DMS53 (cell line): Measurements from ENCODE around the gene AGO3.

ENCODE experiments used
- DNase-seq: peaks from one replicate; lab custom pipeline; 2025; lab: John Stamatoyannopoulos, UW

The AGO3 gene

DNA sequence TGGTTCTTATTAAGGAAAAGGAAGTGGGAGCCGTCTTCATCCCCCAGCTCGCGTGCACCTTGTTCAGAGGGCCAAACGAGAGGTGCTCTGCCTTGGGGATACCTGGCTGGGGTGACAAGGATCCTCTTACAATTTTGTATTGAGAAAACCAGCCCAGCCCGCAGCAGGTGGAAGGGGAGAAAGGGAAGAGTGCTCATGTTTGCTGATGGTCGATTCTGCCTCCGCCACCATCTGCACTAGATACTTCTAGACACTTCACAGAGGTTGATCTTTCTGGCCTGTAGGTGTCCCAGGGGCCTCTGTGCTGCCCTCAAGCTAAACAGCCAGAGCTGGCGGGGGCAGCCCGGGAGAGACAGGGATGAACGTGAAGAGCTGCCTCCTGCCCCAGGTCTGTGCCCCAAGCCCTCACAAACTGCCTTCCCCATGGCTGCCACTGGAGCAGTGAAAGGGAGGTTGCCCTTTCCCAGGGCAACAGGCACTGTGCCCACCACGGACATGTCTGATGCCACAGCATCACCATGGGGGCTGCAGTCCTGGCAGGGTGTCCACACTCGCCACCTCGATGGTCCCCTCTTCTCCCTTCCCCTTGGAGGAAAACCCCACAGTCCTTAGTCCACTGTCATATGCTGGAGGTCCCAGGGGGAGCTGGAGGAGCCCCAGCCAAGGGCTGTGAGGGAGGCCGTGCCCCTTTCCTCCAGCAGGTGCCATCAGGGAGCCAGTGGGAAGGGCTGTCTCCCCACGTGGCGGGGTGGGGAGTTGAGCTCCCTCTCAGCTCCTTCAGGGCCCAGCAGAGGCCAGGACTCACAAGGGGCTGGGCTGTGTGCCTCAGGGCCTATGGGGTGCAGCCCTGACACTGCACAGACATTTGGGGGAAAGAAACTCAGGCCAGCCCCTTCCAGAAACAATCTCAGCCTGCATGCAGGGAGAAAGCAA is 165.9 kb downstream of the AGO3 start:
- peak; percentile 53 for DNase-seq

GRCh38 chr1:36097693-36098585 is 167.0 kb downstream of the AGO3 start:
- DNase-seq, result no peak

DNA sequence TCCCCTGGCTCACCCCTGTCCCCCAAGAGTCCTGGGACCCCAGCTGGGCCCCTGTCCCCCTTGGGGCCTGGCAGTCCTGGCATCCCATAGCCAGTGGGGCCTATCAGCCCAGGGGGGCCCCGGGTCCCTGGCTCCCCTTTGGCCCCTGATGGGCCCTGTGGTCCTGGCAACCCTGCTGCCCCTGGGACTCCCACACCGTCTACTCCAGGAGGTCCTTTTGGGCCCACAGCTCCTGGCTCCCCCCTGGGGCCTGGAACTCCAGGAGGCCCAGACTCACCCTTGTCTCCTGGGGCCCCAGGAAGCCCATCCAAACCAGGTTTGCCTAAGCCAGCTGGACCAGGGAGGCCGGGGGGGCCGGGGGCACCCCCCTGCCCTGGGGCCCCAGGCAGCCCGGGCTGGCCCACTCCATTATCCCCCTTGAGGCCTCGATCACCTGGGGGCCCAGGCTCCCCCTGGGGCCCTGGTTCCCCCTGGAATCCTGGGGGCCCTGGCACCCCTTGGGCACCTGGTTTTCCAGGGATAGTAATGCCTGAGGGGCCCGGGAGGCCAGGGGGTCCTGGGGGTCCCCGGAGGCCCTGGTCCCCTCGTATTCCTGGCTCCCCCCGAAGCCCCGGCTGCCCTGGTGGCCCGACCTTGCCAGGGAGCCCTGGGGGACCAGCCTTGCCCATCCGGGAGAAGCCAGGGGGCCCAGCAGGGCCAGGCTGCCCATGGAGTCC is 167.9 kb downstream of the AGO3 start:
- no peak for DNase-seq

GRCh38 chr1:36099681-36100341 is 168.9 kb downstream of the AGO3 start:
- peak; percentile 86 for DNase-seq

DNA sequence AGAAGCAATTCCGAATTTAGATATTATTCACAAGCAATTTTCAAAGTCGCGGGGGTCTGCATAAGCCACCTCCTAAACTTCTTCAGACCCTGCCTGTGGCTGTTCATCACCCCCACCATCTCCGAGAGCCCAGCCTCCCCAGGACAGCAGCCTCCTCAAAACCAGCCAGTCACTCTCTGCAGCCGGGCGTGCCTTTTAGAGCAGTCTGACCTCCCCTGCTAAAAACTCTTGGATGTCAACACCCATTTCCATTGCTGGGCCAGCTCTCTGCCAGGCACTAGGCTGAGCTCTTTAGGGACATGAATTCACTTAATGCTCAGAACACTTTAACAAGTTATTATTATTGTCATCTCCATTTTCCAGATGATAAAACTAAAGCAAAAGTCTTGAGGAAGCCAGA is 169.5 kb downstream of the AGO3 start:
- DNase-seq, result no peak

GRCh38 chr1:36101546-36101945 is 170.6 kb downstream of the AGO3 start:
- DNase-seq, result no peak

DNA sequence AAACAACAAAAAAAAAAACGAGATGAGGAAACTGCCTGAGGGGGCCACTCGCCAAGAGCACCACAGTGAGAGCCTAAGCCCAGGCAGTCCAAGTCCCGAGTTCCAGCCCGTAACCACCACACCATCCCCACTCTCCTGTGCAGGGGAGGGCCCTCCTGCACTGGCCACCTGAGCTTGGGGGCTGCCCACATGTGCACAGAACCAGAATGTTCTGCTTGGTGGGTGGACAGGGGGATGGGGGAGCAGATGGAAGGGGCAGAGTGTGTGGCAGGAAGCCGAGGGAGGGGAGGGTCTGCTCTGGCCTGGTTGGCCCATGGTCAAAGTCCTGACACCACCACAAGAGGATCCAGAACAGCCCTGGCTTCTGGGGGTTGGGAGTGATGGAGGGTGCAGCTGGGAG is 175.4 kb downstream of the AGO3 start:
- no peak for DNase-seq

DNA sequence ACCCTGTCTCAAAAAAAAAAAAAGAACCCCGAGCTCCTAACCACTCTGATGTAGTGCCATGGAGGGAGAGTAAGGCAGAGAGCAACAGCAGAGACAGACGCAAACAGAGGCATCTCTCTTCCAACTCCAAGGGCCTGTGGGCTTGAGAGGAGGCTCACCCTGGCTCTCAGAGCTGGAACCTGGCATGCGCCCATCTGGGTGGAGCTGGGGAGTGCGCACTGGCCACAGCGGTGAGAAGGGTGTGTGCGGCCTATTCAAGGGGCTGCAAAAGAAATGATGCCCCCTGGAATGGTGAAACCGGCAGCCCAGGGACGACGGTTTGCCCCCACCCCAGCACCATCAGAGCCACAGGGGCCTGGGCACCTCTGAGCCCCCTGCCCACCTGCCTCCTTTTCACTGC is 176.5 kb downstream of the AGO3 start:
- no peak for DNase-seq

GRCh38 chr1:36108314-36108713 is 177.4 kb downstream of the AGO3 start:
- DNase-seq, result peak; percentile 81

DNA sequence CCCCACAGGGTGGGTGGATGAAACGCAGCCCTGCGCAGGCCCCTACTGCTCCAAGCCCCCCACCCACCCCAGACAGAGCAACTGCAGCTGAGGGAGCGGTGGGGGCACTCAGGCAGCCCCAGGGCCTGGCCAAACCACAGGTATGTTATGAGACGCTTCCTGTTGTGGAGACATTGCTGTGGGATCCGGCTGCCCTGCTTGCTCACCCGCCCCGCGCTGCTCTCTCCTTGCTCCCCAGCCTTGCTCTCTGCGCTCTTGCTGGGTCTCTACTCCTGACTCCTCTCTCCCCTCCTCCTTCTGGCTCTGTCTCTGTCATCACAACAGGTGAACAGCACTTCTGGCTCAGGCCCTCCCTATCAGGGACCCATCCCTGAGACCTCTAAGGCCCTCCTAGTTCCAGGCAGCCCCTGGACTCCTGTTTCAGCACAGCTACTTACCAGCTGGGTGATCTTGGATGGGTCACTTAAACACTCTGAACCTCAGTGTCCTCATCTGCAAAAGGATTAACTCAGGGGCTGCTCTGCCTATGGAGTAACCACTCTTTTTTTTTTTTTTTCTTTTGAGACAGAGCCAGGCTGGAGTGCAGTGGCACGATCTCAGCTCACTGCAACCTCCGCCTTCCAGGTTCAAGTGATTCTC is 178.3 kb downstream of the AGO3 start:
- peak; percentile 33 for DNase-seq

DNA sequence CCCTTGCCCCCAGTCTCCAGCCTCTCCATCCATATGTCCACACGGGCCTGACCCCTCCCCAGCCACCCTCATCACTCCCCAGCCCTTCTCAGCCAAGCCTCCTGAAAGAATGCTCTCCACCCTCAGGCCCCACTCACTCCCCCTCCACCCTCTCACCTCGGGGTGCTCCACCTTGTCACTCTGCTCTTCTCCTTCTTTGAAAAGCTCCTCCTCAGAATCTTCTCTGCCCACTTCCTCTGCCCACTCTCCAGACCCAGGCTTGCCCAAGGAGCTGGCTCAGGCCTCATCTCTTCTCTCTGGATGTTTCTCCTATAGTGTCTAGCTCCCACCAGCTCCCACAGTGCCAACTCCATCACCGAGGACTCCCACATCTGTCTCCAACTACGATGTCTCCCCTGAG is 180.2 kb downstream of the AGO3 start:
- no peak for DNase-seq

- no peak for DNase-seq
Observed at GRCh38 chr1:36112823-36113222, 181.9 kb downstream of the AGO3 start.

GRCh38 chr1:36114371-36114770 is 183.5 kb downstream of the AGO3 start:
- DNase-seq, result no peak

GRCh38 chr1:36115200-36115669 is 184.3 kb downstream of the AGO3 start:
- no peak for DNase-seq

DNA sequence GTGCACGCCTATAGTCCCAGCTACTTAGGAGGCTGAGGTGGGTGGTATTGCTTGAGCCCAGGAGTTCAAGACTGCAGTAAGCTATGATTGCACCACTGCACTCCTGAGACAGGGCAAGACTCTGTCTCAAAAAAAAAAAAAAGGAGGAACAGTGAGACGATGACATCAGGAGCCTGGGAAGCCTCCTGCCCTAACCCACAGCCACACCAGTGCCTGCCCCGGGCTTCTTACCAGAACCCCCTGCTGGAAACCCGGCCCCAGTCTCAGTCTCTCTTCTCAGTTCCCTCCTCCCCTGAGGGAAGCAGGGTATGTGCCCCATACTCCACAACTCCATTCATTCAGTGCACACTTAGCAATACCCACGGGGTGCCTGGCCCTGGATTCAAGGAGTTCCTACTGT is 185.0 kb downstream of the AGO3 start:
- no peak for DNase-seq

- no peak for DNase-seq
Observed at GRCh38 chr1:36116901-36117300, 186.0 kb downstream of the AGO3 start.

GRCh38 chr1:36118447-36119204 is 187.7 kb downstream of the AGO3 start:
- DNase-seq, result no peak

- DNase-seq, result no peak
Observed at GRCh38 chr1:36119456-36119855, 188.6 kb downstream of the AGO3 start.
